ENCODE data around the gene TDRD10.

GRCh38 chr1:154517661-154518060 lies 15.6 kb downstream of the TDRD10 start:
- no peak for TF ChIP-seq CTCF (IDR thresholded peaks at IDR 0.05 in 8 of 11, conservative IDR thresholded peaks at IDR 0.05 in 3 of 11)
- no peak for TF ChIP-seq POLR2A (IDR thresholded peaks at IDR 0.05)
- no peak for TF ChIP-seq POLR2AphosphoS5 (IDR thresholded peaks at IDR 0.05)

Measured in spleen (tissue), 7 donors.